K562 (cell line): ENCODE measurements around the gene BORCS8. TPM values are rescaled to one million over a fixed set of nuclear protein-coding genes. Genes with fewer than 3 reads are reported as not detected.

Experiments
- ATAC-seq: fragments of 200-7000 bp; cut with Tn5 transposase; 3 replicates; pipeline ENCODE4 v1.9.1; 2020; ENCODE audit warnings: moderate library complexity
- BruUV-seq: library from RNA; stranded (reverse); fragments of 400-500 nt; replicated peaks from 2 replicates; lab custom pipeline; 2021; lab: Mats Ljungman, UMichigan
- CTCF ChIA-PET: fragments of 300-600 bp; formaldehyde crosslinking; extraction: SDS; loops from one replicate; lab custom pipeline; 2021; ENCODE audit warnings: low intra/inter-chr PET ratio; lab: Yijun Ruan, JAX
- POLR2A ChIA-PET: fragments of 300-600, 350-650 bp; sonication (Branson Sonifier 250); formaldehyde crosslinking; extraction: SDS; loops from one replicate; lab custom pipeline; 2021; ENCODE audit warnings: antibody characterized with exemption, inconsistent platforms; lab: Yijun Ruan, JAX
- DNase-seq, 4 experiments: peaks; one replicate each; pipeline versions ENCODE4 v3.0.0 to v3.0.0-alpha.2; 2011 to 2018; ENCODE audit warnings: low spot score in 3 of 4, mixed read lengths in 3 of 4; ENCODE audit errors: extremely low read depth in 1 of 4
- FAIRE-seq: peaks from 2 replicates; lab custom pipeline; 2011; peaks lifted over from hg19 to GRCh38; lab: Jason Lieb, UNC
- H2AFZ ChIP-seq: 2 replicates; pipeline ENCODE4 v1.6.0; 2011; ENCODE audit warnings: low read depth, low read length, control low read depth, inconsistent platforms
- H3K27ac ChIP-seq: fragments of 200-600 bp; 3 replicates; pipeline ENCODE4 v1.8.0; 2011; ENCODE audit warnings: low read depth, mild to moderate bottlenecking, control low read depth, inconsistent platforms, low read length, moderate library complexity, mixed read lengths; ENCODE audit errors: extremely low read depth
- H3K27me3 ChIP-seq, 2 experiments: fragments of 300-600 bp in 1 of 2; 2 replicates in 1 of 2; 3 replicates in 1 of 2; pipeline versions ENCODE4 v1.6.0 to v1.8.0; 2011; ENCODE audit warnings: inconsistent platforms in 2 of 2, low read length in 2 of 2, mild to moderate bottlenecking in 1 of 2, mixed read lengths in 1 of 2, moderate library complexity in 1 of 2; ENCODE audit not compliant: control insufficient read depth in 2 of 2, insufficient read depth in 2 of 2
- H3K36me3 ChIP-seq: fragments of 300-600 bp; 3 replicates; pipeline ENCODE4 v1.8.0; 2011; ENCODE audit warnings: mild to moderate bottlenecking, low read length, inconsistent platforms; ENCODE audit not compliant: control insufficient read depth, insufficient read depth
- H3K4me1 ChIP-seq, 2 experiments: fragments of 200-600 bp in 1 of 2; replicated peaks in 1 of 2; 2 replicates in 1 of 2; 3 replicates in 1 of 2; pipeline versions ENCODE4 v1.5.1 to v1.8.0; 2011; ENCODE audit warnings: inconsistent platforms in 2 of 2, low read length in 2 of 2, mild to moderate bottlenecking in 1 of 2, mixed read lengths in 1 of 2, moderate library complexity in 1 of 2; ENCODE audit not compliant: control insufficient read depth in 2 of 2, insufficient read depth in 2 of 2
- H3K4me2 ChIP-seq: 2 replicates; pipeline ENCODE4 v1.6.1; 2011; ENCODE audit warnings: low read length, control low read depth, inconsistent platforms, mixed read lengths; ENCODE audit not compliant: insufficient read depth
- H3K4me3 ChIP-seq: fragments of 200-600 bp; sonication (generic), shearing (Covaris generic); 2 replicates; pipeline ENCODE4 v1.5.1; 2016; ENCODE audit warnings: control low read depth, inconsistent platforms
- H3K79me2 ChIP-seq: fragments of 200-600 bp; 3 replicates; pipeline ENCODE4 v1.8.0; 2011; ENCODE audit warnings: low read length, inconsistent platforms; ENCODE audit not compliant: control insufficient read depth, insufficient read depth
- H3K9ac ChIP-seq, 2 experiments: 2 replicates each; pipeline versions ENCODE4 v1.6.0 to v1.6.1; 2011; ENCODE audit warnings: low read depth in 2 of 2, low read length in 2 of 2, control low read depth in 1 of 2, inconsistent platforms in 1 of 2, mild to moderate bottlenecking in 1 of 2, mixed read lengths in 1 of 2; ENCODE audit not compliant: insufficient read depth in 1 of 2
- H3K9me1 ChIP-seq: one replicate; pipeline ENCODE4 v1.6.0; 2011; ENCODE audit warnings: inconsistent platforms, mild to moderate bottlenecking, low read length, moderate library complexity; ENCODE audit not compliant: control insufficient read depth, insufficient read depth
- H3K9me3 ChIP-seq: replicated peaks from 2 replicates; pipeline ENCODE4 v1.5.1; 2011; ENCODE audit warnings: low read depth, low read length, inconsistent platforms; ENCODE audit not compliant: control insufficient read depth, insufficient read depth
- H4K20me1 ChIP-seq: replicated peaks from 2 replicates; pipeline ENCODE4 v1.6.1; 2011; ENCODE audit warnings: low read length, inconsistent platforms, mixed read lengths; ENCODE audit not compliant: control insufficient read depth, insufficient read depth
- C11orf30 ChIP-seq: fragments of 450-650 bp; IDR thresholded peaks from 2 replicates; pipeline ENCODE4 v1.6.1; 2016; ENCODE audit warnings: low read depth, mild to moderate bottlenecking
- CBX2 ChIP-seq: fragments of 200-600 bp; sonication (generic); IDR thresholded peaks from one replicate; pipeline ENCODE4 v1.6.1; 2012; ENCODE audit warnings: mild to moderate bottlenecking, low read length, inconsistent platforms; ENCODE audit not compliant: insufficient read depth, poor library complexity, severe bottlenecking
- CBX3 ChIP-seq, 2 experiments: IDR thresholded peaks; 1 replicate in 1 of 2; 2 replicates in 1 of 2; pipeline ENCODE4 v1.6.1; 2012; ENCODE audit warnings: inconsistent platforms in 2 of 2, low read length in 2 of 2, borderline replicate concordance in 1 of 2, control low read depth in 1 of 2
- CC2D1A ChIP-seq: fragments of 450-650 bp; IDR thresholded peaks from 2 replicates; pipeline ENCODE4 v1.6.1; 2017; ENCODE audit warnings: mild to moderate bottlenecking
- NCOR1 ChIP-seq: fragments of 450-650 bp; IDR thresholded peaks from 2 replicates; pipeline ENCODE4 v1.6.1; 2016; ENCODE audit warnings: mild to moderate bottlenecking, moderate library complexity
- NFRKB ChIP-seq: fragments of 450-650 bp; IDR thresholded peaks from 2 replicates; pipeline ENCODE4 v1.6.1; 2016; ENCODE audit warnings: low read depth
- PBX2 ChIP-seq, 2 experiments: IDR thresholded peaks in 1 of 2; conservative IDR thresholded peaks in 1 of 2; 2 replicates each; pipeline ENCODE4 v1.6.1; 2016; ENCODE audit warnings: low read depth in 2 of 2, mild to moderate bottlenecking in 1 of 2, missing compliant biosample characterization in 1 of 2, missing genetic modification characterization in 1 of 2, moderate library complexity in 1 of 2
- PCBP2 ChIP-seq: fragments of 200-400 bp; formaldehyde crosslinking; IDR thresholded peaks from 2 replicates; pipeline ENCODE4 v1.6.1; 2018; ENCODE audit warnings: low read length, low read depth, mild to moderate bottlenecking, moderate library complexity; ENCODE audit not compliant: poor library complexity, severe bottlenecking
- PHB ChIP-seq: fragments of 250-450 bp; sonication (Bioruptor Pico); IDR thresholded peaks from 2 replicates; pipeline ENCODE4 v1.5.0; 2021
- RAD51 ChIP-seq: fragments of 450-650 bp; IDR thresholded peaks from 2 replicates; pipeline ENCODE4 v1.7.1; 2016; ENCODE audit warnings: low read depth, mild to moderate bottlenecking, borderline replicate concordance
- TRIM28 ChIP-seq: fragments of 450-650 bp; IDR thresholded peaks from 2 replicates; pipeline ENCODE4 v1.6.1; 2017
- ZMIZ1 ChIP-seq, 2 experiments: fragments of 150-350 bp in 1 of 2; IDR thresholded peaks; 2 replicates each; pipeline ENCODE4 v1.6.1; 2012 to 2016; ENCODE audit warnings: low read depth in 2 of 2, low read length in 2 of 2, mild to moderate bottlenecking in 1 of 2, moderate library complexity in 1 of 2
- ZNF174 ChIP-seq: fragments of 250-450 bp; sonication (Bioruptor Pico); IDR thresholded peaks from 2 replicates; pipeline ENCODE4 v1.4.0; 2020; ENCODE audit warnings: mild to moderate bottlenecking
- ZNF232 ChIP-seq: sonication (generic); formaldehyde crosslinking; IDR thresholded peaks from 2 replicates; pipeline ENCODE4 v1.8.0; 2022; ENCODE audit warnings: mild to moderate bottlenecking, missing genetic modification reagents
- ZNF239 ChIP-seq: fragments of 250-450 bp; sonication (Bioruptor Pico); IDR thresholded peaks from 2 replicates; pipeline ENCODE4 v1.4.0; 2020; ENCODE audit warnings: mild to moderate bottlenecking
- ZNF3 ChIP-seq: fragments of 250-450 bp; sonication (Bioruptor Pico); IDR thresholded peaks from 2 replicates; pipeline ENCODE4 v1.5.0; 2021; ENCODE audit warnings: mild to moderate bottlenecking, moderate library complexity
- WGBS: fragments of 100-300 bp; shearing (Covaris generic); methylation state at CpG from one replicate; pipeline ENCODE4 v1.1.6; 2016; ENCODE audit warnings: low coverage, mixed read lengths; ENCODE audit not compliant: insufficient coverage; ENCODE audit errors: missing lambda C conversion rate; 5-methylcytosine and 5-hydroxymethylcytosine counted together
- in situ Hi-C: fragments of 300-500 bp; cut with MboI; formaldehyde crosslinking; loops from 4 replicates; pipeline ENCODE4 v1.15.0; 2018; ENCODE audit warnings: inconsistent platforms, mixed read lengths
- intact Hi-C: fragments of 100-400 bp; cut with micrococcal nuclease; formaldehyde crosslinking; loops from 2 replicates; pipeline ENCODE4 v1.14.2; 2022
- polyA plus RNA-seq, 8 experiments: library from polyadenylated mRNA; depleted of rRNA in 4 of 8; stranded (reverse) in 5 of 8; unstranded in 3 of 8; fragments of >200 nt; fragmentation: Nextera tagmentation in 2 of 8; fragmentation: Illumina TruSeq in 1 of 8; extraction: Ambion mirVana in 2 of 8; extraction: Trizol in 1 of 8; gene quantifications; 2 replicates each; pipeline versions ENCODE4 v1.2.1 to v1.2.3, GENCODE V29; 2011 to 2014; ENCODE audit warnings: inconsistent platforms in 1 of 8, missing spikeins in 1 of 8
- total RNA-seq, 7 experiments: library from RNA; depleted of rRNA in 6 of 7; stranded (reverse); fragments of >200 nt in 6 of 7; fragmentation: Illumina TruSeq in 2 of 7; extraction: Trizol in 2 of 7; gene quantifications; 2 replicates each; pipeline versions ENCODE4 v1.2.1 to v1.2.3, GENCODE V29; 2011 to 2021; ENCODE audit warnings: low replicate concordance in 1 of 7
- TF ChIP-seq, protein P1 (sequence below): sonication (generic); formaldehyde crosslinking; IDR thresholded peaks from 2 replicates; pipeline ENCODE4 v1.8.0; 2022; ENCODE audit warnings: mild to moderate bottlenecking, missing genetic modification reagents

BORCS8 gene
- total and polyA plus RNA-seq, 9 of the 15 experiments (the other 6 are each of a cell fraction or from before 2014, with no cell fraction given) = 4.6 to 33.6 (median 16.3) TPM

DNA sequence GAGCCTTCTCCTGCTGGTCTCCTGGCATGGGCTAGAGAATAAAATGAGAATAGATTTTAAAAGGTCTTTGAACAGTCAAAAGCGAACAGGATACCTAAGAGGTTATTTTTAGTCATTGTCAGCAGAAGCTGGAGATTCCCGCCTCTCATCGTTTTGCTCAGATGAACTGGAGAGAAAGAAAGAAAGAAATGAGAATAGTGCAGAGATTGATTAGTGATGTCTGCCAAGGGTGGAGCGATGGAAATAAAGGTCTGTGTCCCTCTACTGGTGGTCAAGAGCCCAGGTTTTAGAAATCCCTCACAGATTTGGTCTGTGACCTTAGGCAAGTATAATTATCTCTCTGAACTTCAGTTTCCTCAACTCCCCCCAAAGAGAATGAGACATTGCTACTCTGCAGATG lies 25.1 kb upstream of the BORCS8 start:
- H3K27me3 ChIP-seq = peaks cover 11 to 35% of the 10 kb centered on the region in 2 experiments; a peak in 4 of 5 replicates
- DNase-seq (peak; percentile 65 to 77 (median 70)), ATAC-seq (peak; percentile 69), FAIRE-seq (peak; percentile 75)
- ChIA-PET POLR2A (no interaction called here), CTCF (no interaction called here)
- no peak overlapping the region for H3K4me2 ChIP-seq
- H3K36me3 ChIP-seq = no peaks in the 10 kb centered on the region
- peaks cover 0 to 8% of the 10 kb centered on the region in 2 experiments; a peak in 1 of 5 replicates for H3K4me1 ChIP-seq
- WGBS = 0% methylated on average over 4 of the region's 4 CpGs
- no peaks in the 10 kb centered on the region for H3K79me2 ChIP-seq
- intact Hi-C loops = no loop called here
- peaks cover 3% of the 10 kb centered on the region for H3K9me1 ChIP-seq
- no peak overlapping the region for H2AFZ ChIP-seq
- in situ Hi-C loops = no loop called here
- peaks cover 2% of the 10 kb centered on the region for H3K9me3 ChIP-seq
- H4K20me1 ChIP-seq = no peaks in the 10 kb centered on the region; the same call in 1 of the 2 replicates
- H3K4me3 ChIP-seq = no peak overlapping the region
- no peak overlapping the region for H3K9ac ChIP-seq
- H3K27ac ChIP-seq = no peak overlapping the region
- no TSS peak for BruUV-seq
- TF ChIP-seq, protein P1, sequence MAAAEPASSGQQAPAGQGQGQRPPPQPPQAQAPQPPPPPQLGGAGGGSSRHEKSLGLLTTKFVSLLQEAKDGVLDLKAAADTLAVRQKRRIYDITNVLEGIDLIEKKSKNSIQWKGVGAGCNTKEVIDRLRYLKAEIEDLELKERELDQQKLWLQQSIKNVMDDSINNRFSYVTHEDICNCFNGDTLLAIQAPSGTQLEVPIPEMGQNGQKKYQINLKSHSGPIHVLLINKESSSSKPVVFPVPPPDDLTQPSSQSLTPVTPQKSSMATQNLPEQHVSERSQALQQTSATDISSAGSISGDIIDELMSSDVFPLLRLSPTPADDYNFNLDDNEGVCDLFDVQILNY (CRISPR knock-in tag) = no peak
- TF ChIP-seq TRIM28 = 0 out of 2 replicates have a peak, but pooled peaks have one; percentile 43
- TF ChIP-seq C11orf30 = 0 out of 2 replicates have a peak, but pooled peaks have one; percentile 33
- TF ChIP-seq CBX2 = no peak
- TF ChIP-seq ZMIZ1 (IDR thresholded peaks at IDR 0.05; ENCODE audit: low read depth in 2 of 2, low read length in 2 of 2) = peak in 1 of 2 experiments; percentile 88; a peak in 2 of 4 replicates
- TF ChIP-seq PHB = no peak
- no peak for TF ChIP-seq NFRKB
- TF ChIP-seq ZNF239 (CRISPR knock-in tag) = no peak
- no peak for TF ChIP-seq ZNF232 (CRISPR knock-in tag)
- TF ChIP-seq ZNF3 (CRISPR knock-in tag) = no peak
- TF ChIP-seq PCBP2 = no peak
- TF ChIP-seq PBX2 (CRISPR knock-in tag; IDR thresholded peaks at IDR 0.05; ENCODE audit: low read depth) = no peak
- TF ChIP-seq PBX2 (tag; conservative IDR thresholded peaks at IDR 0.05; ENCODE audit: low read depth) = no peak
- no peak for TF ChIP-seq NCOR1
- no peak for TF ChIP-seq RAD51
- TF ChIP-seq CC2D1A = no peak
- no peak for TF ChIP-seq ZNF174 (CRISPR knock-in tag)
- peak in 1 of 2 experiments; percentile 89; a peak in 2 of 3 replicates for TF ChIP-seq CBX3 (IDR thresholded peaks at IDR 0.05; ENCODE audit: borderline replicate concordance in 1 of 2, low read length in 2 of 2)
